Measurements from ENCODE around the gene METTL23.
A peak's percentile ranks its signal among the peaks of the same experiment; 100 is the strongest.
"Not testable (repeated sequence)": the region's sequence is repeated elsewhere in the genome, so short reads cannot be mapped to it uniquely, and the experiment has no call there.

The METTL23 gene

GRCh38 chr17:76713765-76714164 lies 12.9 kb upstream of the METTL23 start:
- no peak for DNase-seq (ENCODE audit: low spot score)

DNA sequence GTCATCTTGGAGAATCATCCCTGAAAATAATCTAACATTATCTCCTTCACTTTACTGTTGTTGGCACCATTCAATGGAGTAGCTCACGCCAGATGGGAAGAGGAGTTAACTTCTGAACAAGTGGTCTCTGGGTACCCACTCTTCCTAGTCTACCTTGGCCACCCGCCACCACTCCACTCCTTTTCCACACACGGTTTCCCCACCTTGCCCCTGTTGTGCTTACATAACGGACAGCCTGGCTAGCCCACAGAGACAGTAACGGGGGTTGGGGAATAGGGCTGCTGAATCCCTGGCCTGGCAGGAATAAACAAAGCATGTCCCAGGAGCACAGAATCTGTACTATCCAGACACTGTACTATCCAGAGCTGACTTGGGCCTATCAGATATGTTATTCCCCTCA lies 12.3 kb upstream of the METTL23 start:
- no peak for DNase-seq (ENCODE audit: low spot score)

DNA sequence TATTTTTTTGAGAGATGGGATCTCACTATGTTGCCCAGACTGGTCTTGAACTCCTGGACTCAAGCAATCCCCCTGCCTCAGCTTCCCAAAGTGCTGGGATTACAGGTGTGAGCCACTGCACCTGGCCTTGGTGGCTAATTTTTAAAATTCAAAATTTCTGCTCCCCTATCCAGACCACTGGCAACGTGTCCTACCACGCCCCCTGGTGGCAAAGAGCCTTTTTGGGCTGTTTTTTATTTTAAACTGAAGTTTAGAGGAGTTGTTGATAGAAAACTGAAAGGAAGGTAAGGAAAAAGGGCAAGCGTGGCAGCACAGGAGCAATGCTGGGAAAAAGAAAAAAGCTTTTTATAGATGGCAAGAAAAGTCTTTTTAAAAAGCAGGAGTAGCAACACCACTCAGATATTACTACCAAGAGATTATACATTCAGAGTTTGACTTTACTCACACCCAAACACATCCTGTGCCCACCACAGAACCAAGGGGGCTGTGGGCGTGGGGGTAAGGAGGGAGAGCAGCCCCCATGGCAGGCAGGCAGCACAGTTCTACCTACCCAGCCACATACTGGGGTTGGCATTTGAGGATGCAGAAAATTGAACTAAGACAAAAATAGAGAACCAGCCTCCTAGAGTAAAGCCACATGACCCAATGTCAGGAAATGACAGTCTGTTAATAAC lies 11.7 kb upstream of the METTL23 start:
- no peak for DNase-seq (ENCODE audit: low spot score)

DNA sequence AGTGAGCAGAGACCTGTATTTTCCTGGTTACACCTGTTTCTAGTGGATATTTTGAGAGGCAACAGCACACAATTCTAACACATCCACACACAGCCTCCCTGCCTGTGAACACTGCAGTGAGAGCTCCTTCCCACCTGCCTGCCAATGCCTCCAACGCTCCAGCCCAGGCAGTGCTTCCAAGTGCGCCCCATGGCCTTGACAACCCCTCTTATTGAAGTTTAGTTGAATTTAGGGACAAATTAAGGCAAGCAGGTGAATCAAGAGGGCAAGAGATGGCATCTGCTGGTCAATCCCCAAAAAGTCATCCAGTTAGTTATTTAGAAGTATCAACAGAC lies 11.2 kb upstream of the METTL23 start:
- no peak for DNase-seq (ENCODE audit: low spot score)

GRCh38 chr17:76716146-76716838 lies 10.3 kb upstream of the METTL23 start:
- no peak for DNase-seq (ENCODE audit: low spot score)

DNA sequence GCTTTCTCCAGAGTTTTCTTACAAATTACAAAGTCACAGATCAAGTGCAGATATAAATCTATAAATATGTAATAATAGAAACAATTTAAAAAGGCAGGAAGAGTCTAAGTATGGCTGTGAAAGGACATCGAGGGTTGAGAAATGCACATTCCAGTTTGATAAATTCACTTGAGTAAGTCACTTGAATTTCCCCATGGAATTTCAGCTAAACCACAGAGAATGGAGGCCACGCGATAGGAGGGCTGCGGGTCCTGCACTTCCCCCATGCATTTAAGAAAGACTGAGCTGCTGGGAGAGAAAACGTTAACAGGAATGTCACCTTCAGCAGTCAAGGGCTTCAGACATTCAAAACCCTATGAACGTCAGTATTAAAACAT lies 9.8 kb upstream of the METTL23 start:
- no peak for DNase-seq (ENCODE audit: low spot score)

DNA sequence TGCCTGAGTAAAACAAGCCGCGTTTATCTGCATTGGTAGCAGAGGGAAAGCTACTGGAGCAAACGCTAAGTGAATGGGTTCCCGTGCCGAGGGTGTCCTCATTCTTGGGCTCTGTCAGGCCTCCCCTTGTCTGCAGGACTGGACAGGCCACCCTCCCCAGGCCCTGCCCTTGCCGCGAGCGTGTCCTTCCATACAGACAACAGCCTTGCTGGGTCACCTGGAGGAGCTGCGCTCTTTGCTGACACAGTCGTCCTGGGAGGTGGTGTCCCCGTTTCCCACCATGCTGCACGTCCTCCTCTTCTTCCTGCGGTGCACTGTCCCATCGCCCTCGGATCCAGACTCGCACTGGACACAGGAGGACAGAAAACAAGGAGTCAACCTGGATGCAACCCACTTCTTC lies 8.1 kb upstream of the METTL23 start:
- no peak for DNase-seq (ENCODE audit: low spot score)

DNA sequence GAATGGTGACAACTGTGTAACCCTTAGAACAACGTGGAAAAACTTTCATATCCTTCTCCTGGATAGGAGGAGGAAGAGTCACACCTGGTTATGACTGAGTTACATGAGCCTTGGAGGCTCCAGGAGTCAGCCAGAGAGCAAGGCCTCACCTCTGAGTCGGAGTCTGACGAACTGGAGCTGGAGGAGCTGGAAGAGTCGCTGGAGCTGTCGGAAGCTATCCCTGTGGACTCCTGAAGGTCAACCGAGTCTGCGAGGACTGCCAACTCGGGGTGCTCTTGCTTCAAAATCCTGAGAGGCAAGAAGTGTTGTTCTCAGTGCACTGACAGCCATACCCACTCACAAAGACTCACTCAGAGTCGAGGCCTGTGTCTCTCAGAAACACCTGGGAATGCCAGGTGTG lies 6.4 kb upstream of the METTL23 start:
- no peak for DNase-seq (ENCODE audit: low spot score)

DNA sequence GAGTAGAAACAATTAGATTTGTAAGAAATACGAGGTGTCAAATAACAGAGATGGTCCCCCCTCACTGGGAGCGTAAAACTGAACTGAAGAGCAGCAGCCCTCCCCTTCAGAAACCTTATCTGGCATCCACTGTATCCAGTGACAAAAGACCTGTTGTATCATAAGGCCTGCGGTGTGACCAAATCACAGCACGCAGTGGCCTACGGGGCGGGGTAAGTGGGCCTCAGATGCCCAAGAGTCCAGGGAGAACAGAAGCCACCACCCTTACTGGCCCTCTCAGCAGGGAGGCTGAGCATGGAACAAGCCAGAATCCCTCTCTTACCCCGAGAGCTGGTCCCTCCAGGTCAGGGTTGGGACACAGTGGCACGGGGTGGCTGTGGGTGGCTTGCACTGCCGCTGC lies 5.7 kb upstream of the METTL23 start:
- no peak for DNase-seq (ENCODE audit: low spot score)

- DNase-seq (ENCODE audit: low spot score) = no peak
Observed at GRCh38 chr17:76721463-76721862, 5.2 kb upstream of the METTL23 start.

GRCh38 chr17:76722279-76722678 lies 4.4 kb upstream of the METTL23 start:
- no peak for DNase-seq (ENCODE audit: low spot score)

DNA sequence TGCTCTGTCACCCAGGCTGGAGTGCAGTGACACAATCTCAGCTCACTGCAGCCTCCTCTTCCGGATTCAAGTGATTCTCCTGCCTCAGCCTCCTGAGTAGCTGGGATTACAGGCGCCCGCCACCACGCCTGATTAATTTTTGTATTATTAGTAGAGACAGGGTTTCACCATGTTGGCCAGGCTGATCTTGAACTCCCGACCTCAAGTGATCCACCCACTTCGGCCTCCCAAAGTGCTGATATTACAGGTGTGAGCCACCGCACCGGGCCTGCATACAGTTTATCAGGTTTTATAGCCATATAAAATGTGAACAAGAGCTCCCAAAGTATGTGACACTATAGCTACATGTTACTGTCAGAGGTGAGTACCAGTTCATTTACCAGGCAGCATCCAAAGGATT lies 3.7 kb upstream of the METTL23 start:
- DNase-seq (ENCODE audit: low spot score) = not testable (repeated sequence)

DNA sequence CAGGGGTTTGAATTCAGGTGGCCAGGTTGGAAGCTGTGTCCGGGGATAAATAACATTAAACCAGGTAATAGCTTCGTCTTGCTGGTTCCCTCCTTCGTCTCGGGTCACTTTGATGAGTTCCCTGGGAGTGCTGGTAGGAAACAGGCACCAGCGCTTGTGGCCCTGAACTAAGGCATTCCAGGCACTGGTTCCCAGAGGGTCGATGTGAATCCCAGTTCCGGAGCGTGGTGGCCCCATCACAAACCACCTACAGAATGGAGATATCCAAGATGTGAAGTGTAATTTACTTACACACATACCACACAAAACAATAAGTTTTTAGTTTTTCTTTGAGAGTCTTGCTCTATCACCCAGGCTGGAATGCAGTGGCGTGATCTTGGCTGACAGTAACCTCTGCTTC lies 2.8 kb upstream of the METTL23 start:
- DNase-seq (ENCODE audit: low spot score) = no peak

DNA sequence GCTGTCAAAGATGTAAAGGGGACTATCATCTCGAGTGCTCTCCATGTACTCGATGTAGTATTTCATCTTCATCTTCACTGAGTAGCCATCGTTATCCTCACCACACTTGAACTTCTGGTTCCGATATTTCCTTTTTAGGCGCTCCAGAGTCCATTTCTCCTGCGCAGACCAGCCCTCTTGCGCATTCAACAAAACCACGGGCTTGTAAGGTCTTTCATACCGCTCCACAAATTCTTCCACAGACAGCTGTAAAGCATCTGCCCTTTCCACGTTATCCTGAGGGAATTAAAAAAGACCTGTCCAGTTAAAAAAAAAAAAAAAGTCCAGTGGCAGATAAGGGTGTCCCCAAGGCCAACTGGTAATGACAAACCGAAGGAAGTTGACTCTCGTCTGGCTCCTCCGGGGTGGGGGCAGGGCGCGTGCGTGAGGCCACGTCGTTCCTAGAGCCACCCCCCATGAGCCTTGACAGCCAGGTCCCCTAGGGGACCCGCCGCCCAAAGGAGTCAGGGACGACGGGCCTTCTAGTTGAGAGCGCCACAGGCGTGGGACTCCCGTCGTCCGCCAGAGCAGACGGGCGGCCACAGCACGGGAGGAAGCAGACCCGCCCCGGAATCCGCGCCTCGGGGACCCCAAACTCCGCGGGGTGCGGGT lies 934 bp upstream of the METTL23 start:
- peak; percentile 64 for DNase-seq (ENCODE audit: low spot score)

DNA sequence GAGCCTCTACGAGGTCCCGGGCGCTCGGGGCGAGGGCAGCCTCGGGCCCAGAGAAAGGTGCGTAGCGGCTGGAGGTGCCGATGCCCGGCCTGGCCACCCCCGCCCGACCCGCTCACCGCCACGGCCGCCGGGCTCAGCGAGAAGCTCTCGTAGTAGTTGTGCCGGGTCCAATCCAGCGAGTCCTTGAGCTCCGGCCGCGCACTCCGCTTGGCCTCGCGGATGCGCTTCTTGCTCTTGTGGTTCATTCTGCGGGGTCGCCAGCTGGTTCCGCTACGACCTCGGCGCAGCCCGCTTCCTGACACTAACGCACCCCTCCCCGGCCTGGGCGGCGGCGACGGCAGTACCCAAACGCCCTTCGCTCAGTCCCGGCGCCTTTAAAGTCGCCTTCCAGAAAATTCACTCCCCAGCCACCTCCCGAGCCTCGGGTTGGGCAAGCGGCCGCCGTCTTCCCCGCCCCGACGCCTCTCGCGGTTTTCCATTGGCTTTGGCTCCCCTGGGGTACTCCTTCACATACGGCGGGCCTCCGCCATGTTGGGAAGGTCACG lies 336 bp upstream of the METTL23 start, which contains the start of gene JMJD6:
JMJD6 (minus strand) TSS at position 376 of the 545 bp plus-strand sequence; CDS start at position 245, 131 bp downstream.
- DNase-seq (ENCODE audit: low spot score) = peak; percentile 91

DNA sequence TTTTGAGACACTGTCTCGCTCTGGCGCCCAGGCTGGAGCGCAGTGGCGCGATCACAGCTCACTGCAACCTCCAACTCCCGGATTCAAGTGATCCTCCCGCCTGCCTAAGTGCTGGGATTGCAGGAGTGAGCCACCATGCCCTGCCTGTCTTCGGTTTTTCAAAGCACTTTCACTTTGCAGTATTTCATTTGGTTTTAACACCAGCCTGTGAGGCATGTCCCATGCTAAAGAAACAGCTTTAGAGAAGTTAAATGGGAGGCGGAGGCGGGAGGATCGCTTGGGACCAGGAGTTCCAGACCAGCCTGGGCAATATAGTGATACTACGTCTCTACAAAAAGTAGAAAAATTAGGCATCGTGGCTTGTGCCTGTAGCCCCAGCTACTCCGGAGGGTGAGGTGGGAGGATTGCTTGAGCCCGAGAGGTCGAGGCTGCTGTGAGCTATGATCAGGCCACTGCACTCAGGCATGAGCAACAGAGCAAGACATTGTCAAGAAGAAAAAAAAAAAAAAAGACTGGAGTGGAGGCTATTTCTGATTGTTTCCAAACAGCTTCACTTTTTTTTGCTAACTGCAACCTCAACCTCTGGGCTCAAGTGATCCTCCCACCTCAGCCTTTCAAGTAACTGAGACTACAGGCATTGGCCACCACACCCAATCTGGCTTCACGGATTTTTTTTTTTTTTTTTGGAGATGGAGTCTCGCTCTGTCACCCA lies 1.3 kb downstream of the METTL23 start:
- no peak for DNase-seq (ENCODE audit: low spot score)

DNA sequence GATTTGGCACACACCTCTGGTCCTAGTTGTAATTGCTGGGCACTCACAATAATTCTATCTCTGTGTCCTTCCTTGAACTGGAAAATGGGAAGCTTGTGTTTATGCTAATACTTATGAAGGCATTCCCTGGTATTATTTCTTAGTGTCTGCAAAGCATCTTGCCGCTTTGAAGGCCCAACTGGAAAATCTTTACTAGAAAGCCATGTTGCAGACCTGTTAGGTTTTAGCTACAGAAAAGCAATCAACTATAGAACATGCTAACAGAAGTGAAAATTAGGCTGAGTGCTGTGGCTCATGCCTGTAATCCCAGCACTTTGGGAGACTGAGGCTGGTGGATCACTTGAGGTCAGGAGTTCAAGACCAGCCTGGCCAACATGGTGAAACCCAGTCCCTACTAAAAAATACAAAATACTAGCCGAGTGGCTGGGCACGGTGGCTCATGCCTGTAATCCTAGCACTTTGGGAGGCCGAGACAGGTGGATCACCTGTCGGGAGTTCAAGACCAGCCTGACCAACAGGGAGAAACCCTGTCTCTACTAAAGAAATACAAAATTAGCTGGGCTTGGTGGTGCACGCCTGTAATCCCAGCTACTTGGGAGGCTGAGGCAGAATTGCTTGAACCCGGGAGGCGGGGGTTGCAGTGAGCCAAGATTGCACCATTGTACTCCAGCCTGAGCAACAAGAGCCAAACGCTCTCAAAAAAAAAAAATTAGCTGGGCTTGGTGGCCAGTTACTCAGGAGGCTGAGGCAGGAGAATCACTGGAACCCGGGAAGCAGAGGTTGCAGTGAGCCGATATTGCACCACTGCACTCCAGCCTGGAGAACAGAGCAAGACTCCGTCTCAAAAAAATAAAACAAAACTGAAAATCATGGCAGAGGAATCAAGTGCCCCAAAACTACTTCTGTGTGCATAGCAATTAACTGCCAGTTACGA lies 5.4 kb downstream of the METTL23 start:
- not testable (repeated sequence) for DNase-seq (ENCODE audit: low spot score)

- DNase-seq (ENCODE audit: low spot score) = no peak
Observed at GRCh38 chr17:76732734-76733617, 6.3 kb downstream of the METTL23 start.

- DNase-seq (ENCODE audit: low spot score) = no peak
Observed at GRCh38 chr17:76733618-76733957, 6.9 kb downstream of the METTL23 start.

GRCh38 chr17:76734080-76734840 lies 7.6 kb downstream of the METTL23 start:
- DNase-seq (ENCODE audit: low spot score) = no peak

Data from HuH-7.5 (cell line).